ENCODE results near the gene ZNF775. TPM values are rescaled to one million over a fixed set of nuclear protein-coding genes. Genes with fewer than 3 reads are reported as not detected.

ZNF775 gene
- total and polyA plus RNA-seq, 2 of the 13 experiments (the other 11 are each of a cell fraction or from before 2014, with no cell fraction given), result 3.1 to 3.2 TPM

DNA sequence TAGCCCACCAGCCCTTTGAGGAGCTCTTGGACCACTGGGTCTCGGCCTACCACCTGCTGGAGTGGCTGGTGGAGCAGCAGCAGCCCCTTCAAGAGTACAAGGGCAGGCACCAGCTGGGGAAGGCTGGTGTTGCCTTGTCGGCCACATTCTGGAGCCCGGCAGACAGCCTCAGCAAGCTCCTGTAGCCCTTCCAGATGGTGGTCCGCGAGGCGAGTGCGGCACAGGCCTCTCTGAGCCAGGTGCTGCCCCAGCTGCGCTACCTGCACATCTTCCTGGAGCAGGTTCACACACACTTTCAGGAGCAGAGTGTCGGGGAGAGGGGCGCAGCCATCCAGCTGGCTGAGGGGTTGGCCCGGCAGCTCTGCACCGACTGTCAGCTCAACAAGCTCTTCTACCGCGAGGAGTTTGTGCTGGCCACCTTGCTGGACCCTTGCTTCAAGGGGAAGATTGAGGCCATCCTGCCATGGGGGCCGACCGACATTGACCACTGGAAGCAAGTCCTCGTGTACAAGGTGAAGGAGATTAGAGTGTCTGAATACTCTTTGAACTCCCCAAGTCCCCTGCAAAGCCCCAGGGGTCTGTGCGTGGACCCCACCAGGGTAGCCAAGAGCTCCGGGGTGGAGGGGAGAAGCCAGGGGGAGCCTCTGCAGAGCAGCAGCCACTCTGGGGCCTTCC, 48.8 kb upstream of the ZNF775 start:
- CTCF ChIA-PET (ENCODE audit: low intra/inter-chr PET ratio, low total read pairs), result no interaction called here
- intact Hi-C loops (cut with micrococcal nuclease; ENCODE audit: unreplicated experiment), result no loop called here

More for the DNA sequence above, 48.8 kb upstream of the ZNF775 start:
- no peak overlapping the region for H3K27ac ChIP-seq (ENCODE audit: extremely low read length, insufficient read depth, low read length)
- H3K27me3 ChIP-seq (ENCODE audit: control insufficient read depth in 1 of 2, insufficient read depth in 2 of 2, low read length in 2 of 2), result no peaks in the 10 kb centered on the region
- H3K9me3 ChIP-seq (ENCODE audit: low read length), result no peaks in the 10 kb centered on the region
- H2AFZ ChIP-seq (ENCODE audit: low read length), result no peak overlapping the region
- 0 out of 2 replicates have a peak, but pooled peaks cover 2% of the 10 kb centered on the region for H4K20me1 ChIP-seq (ENCODE audit: insufficient read depth, low read length)
- BruUV-seq (replicated peaks), result no TSS peak
- H3K9ac ChIP-seq (ENCODE audit: insufficient read depth, low read depth, low read length), result no peak overlapping the region
- TF ChIP-seq AGO2 (optimal IDR thresholded peaks at IDR 0.05; ENCODE audit: low read depth, low read length) (peak; percentile 92), RBFOX2 (IDR thresholded peaks at IDR 0.05; ENCODE audit: low read depth, low read length) (peak; percentile 60; the same call in 1 of the 2 replicates), NFE2L1 (CRISPR knock-in tag; IDR thresholded peaks at IDR 0.05; ENCODE audit: borderline replicate concordance) (no peak), GPN1 (CRISPR knock-in tag; IDR thresholded peaks at IDR 0.05; ENCODE audit: borderline replicate concordance) (no peak), WIZ (CRISPR knock-in tag; IDR thresholded peaks at IDR 0.05) (no peak)
- TF ChIP-seq, protein P1, sequence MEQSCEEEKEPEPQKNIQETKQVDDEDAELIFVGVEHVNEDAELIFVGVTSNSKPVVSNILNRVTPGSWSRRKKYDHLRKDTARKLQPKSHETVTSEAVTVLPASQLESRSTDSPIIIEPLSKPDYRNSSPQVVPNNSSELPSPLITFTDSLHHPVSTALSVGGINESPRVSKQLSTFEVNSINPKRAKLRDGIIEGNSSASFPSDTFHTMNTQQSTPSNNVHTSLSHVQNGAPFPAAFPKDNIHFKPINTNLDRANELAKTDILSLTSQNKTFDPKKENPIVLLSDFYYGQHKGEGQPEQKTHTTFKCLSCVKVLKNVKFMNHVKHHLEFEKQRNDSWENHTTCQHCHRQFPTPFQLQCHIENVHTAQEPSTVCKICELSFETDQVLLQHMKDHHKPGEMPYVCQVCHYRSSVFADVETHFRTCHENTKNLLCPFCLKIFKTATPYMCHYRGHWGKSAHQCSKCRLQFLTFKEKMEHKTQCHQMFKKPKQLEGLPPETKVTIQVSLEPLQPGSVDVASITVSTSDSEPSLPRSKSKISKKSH (CRISPR knock-in tag; IDR thresholded peaks at IDR 0.05; ENCODE audit: borderline replicate concordance), result no peak
- H3K4me3 ChIP-seq (replicated peaks in 1 of 3; ENCODE audit: insufficient read depth in 1 of 3, low read depth in 2 of 3, low read length in 3 of 3), result no peak overlapping the region
- 97% methylated on average over 13 of the region's 19 CpGs for WGBS (ENCODE audit: low lambda C conversion rate)
- in situ Hi-C loops (cut with HindIII; ENCODE audit: extremely low pct_ligation_motif_present, low pct_unique_long_range_greater_than_20kb), result no loop called here
- H3K4me1 ChIP-seq (ENCODE audit: insufficient read depth, low read length), result peaks cover 15% of the 10 kb centered on the region
- FAIRE-seq (no peak), ATAC-seq (no peak), DNase-seq (ENCODE audit: low spot score) (no peak)
- peaks cover 22% of the 10 kb centered on the region for H3K79me2 ChIP-seq (ENCODE audit: insufficient read depth, low read length)
- peaks cover 27 to 69% of the 10 kb centered on the region in 2 experiments for H3K36me3 ChIP-seq (replicated peaks in 1 of 2; ENCODE audit: control insufficient read depth in 1 of 2, insufficient read depth in 2 of 2, low read length in 2 of 2)
- no peak overlapping the region for H3K4me2 ChIP-seq (ENCODE audit: low read depth, low read length)
- POLR2A ChIA-PET, result interaction anchor here (0.7 to 1.6 kb wide), 3 partner anchors 10 to 25 kb away, joined by 3 to 5 read pairs (median 5); no protein-coding TSS in a partner anchor
